WTC11 (cell line): ENCODE results near the gene CAMK2B. TPM values are rescaled to one million over a fixed set of nuclear protein-coding genes. Genes with fewer than 3 reads are reported as not detected.

Experiments used
- ATAC-seq: fragments of 200-7000 bp; cut with Tn5 transposase; 2 replicates; pipeline ENCODE4 v1.10.0; 2021; ENCODE audit warnings: mild to moderate bottlenecking, moderate library complexity
- CTCF ChIA-PET: fragments of 300-600 bp; sonication (Branson Sonifier 250); formaldehyde crosslinking; loops from one replicate; lab custom pipeline; 2021; ENCODE audit warnings: antibody characterized with exemption; lab: Charles Lee
- POLR2A ChIA-PET: fragments of 350-600 bp; sonication (Branson Sonifier 250); formaldehyde crosslinking; loops from one replicate; lab custom pipeline; 2021; ENCODE audit warnings: antibody characterized with exemption; lab: Charles Lee
- DNase-seq: peaks from one replicate; pipeline ENCODE4 v3.0.0; 2021; ENCODE audit warnings: low spot score
- H3K27ac Mint-ChIP-seq: 2 replicates; pipeline ENCODE4 v1.8.0; 2021; ENCODE audit warnings: mixed read lengths
- H3K27me3 Mint-ChIP-seq: 2 replicates; pipeline ENCODE4 v1.8.0; 2021; ENCODE audit warnings: low read depth, mild to moderate bottlenecking, moderate library complexity, mixed read lengths
- H3K36me3 Mint-ChIP-seq: 2 replicates; pipeline ENCODE4 v1.8.0; 2021; ENCODE audit warnings: mixed read lengths
- H3K4me1 Mint-ChIP-seq: 2 replicates; pipeline ENCODE4 v1.8.0; 2022; ENCODE audit warnings: mixed read lengths
- H3K4me3 Mint-ChIP-seq: 2 replicates; pipeline ENCODE4 v1.8.0; 2021; ENCODE audit warnings: mild to moderate bottlenecking, moderate library complexity, mixed read lengths
- H3K9me3 Mint-ChIP-seq: 2 replicates; pipeline ENCODE4 v1.8.0; 2021; ENCODE audit warnings: mixed read lengths
- CBFB ChIP-seq: sonication (generic); formaldehyde crosslinking; IDR thresholded peaks from 2 replicates; pipeline ENCODE4 v1.8.1; 2022; ENCODE audit warnings: mild to moderate bottlenecking, low read depth, missing genetic modification reagents
- GABPB1 ChIP-seq: sonication (generic); formaldehyde crosslinking; IDR thresholded peaks from 2 replicates; pipeline ENCODE4 v1.8.1; 2023; ENCODE audit warnings: mild to moderate bottlenecking, missing genetic modification reagents
- ZNF219 ChIP-seq: sonication (generic); formaldehyde crosslinking; IDR thresholded peaks from 2 replicates; pipeline ENCODE4 v1.8.0; 2023; ENCODE audit warnings: missing genetic modification reagents, mild to moderate bottlenecking, borderline replicate concordance
- ZNF416 ChIP-seq: fragments of 250-450 bp; sonication (Bioruptor Pico); IDR thresholded peaks from 2 replicates; pipeline ENCODE4 v1.9.0; 2021; ENCODE audit warnings: mild to moderate bottlenecking, inconsistent platforms
- total RNA-seq: library from RNA; stranded (reverse); gene quantifications from 3 replicates; pipeline ENCODE4 v1.2.3, GENCODE V29; 2021
- TF ChIP-seq, protein P1 (sequence below): sonication (generic); formaldehyde crosslinking; IDR thresholded peaks from 2 replicates; pipeline ENCODE4 v1.8.1; 2022; ENCODE audit warnings: low read depth, missing genetic modification reagents, borderline replicate concordance
- TF ChIP-seq, protein P2 (sequence below): fragments of 250-450 bp; sonication (Bioruptor Pico); IDR thresholded peaks from 2 replicates; pipeline ENCODE4 v1.9.0; 2021; ENCODE audit warnings: mild to moderate bottlenecking
- TF ChIP-seq, protein P3 (sequence below): sonication (generic); formaldehyde crosslinking; IDR thresholded peaks from 2 replicates; pipeline ENCODE4 v1.8.1; 2022; ENCODE audit warnings: mild to moderate bottlenecking, moderate library complexity, missing genetic modification reagents
- TF ChIP-seq, protein P4 (sequence below): fragments of 250-450 bp; sonication (Bioruptor Pico); IDR thresholded peaks from 2 replicates; pipeline ENCODE4 v1.9.0; 2021; ENCODE audit warnings: mild to moderate bottlenecking
- TF ChIP-seq, protein P5 (sequence below): sonication (generic); formaldehyde crosslinking; IDR thresholded peaks from 2 replicates; pipeline ENCODE4 v1.8.0; 2023; ENCODE audit warnings: mild to moderate bottlenecking, missing genetic modification reagents
- TF ChIP-seq, protein P6 (sequence below): sonication (generic); formaldehyde crosslinking; conservative IDR thresholded peaks from 2 replicates; pipeline ENCODE4 v1.8.1; 2023; ENCODE audit warnings: mild to moderate bottlenecking, low read depth, missing genetic modification reagents, moderate library complexity

Gene CAMK2B
- total RNA-seq, 1 experiment from 2014 or later = 0.44 TPM

DNA sequence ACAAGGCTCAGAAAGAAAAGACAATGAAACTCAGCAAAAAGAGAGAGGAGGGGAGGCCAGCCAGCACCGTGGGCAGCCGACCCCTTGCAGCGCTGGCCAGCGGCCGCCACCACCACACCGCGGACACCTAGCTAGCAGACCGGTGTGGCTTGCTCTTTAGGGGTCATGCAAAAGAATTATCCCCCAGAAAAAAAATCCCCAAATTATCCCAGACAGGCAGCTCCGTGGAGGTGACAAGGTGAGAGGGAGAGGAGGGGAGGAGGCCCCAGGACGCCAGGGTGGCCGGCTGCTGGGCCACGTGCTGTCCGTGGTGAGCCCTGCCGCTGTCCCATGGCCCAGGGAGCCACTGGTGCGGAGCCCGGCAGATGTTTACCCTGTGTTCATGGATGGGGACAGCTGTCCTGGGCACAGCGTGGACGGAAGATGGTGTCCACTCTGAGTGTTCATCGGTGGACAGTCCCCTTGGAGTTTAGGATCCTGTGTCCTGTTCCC is 108.1 kb downstream of the CAMK2B start:
- Mint-ChIP-seq H3K4me3 (no peak overlapping the region), H3K4me1 (peaks cover 30% of the 10 kb centered on the region), H3K27me3 (no peaks in the 10 kb centered on the region), H3K9me3 (no peaks in the 10 kb centered on the region), H3K36me3 (peaks cover 4% of the 10 kb centered on the region; the same call in 1 of the 2 replicates), H3K27ac (no peak overlapping the region)
- ATAC-seq = no peak
- TF ChIP-seq, protein P1, sequence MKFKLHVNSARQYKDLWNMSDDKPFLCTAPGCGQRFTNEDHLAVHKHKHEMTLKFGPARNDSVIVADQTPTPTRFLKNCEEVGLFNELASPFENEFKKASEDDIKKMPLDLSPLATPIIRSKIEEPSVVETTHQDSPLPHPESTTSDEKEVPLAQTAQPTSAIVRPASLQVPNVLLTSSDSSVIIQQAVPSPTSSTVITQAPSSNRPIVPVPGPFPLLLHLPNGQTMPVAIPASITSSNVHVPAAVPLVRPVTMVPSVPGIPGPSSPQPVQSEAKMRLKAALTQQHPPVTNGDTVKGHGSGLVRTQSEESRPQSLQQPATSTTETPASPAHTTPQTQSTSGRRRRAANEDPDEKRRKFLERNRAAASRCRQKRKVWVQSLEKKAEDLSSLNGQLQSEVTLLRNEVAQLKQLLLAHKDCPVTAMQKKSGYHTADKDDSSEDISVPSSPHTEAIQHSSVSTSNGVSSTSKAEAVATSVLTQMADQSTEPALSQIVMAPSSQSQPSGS (CRISPR knock-in tag) = no peak
- no peak for TF ChIP-seq CBFB (CRISPR knock-in tag)
- TF ChIP-seq, protein P2, sequence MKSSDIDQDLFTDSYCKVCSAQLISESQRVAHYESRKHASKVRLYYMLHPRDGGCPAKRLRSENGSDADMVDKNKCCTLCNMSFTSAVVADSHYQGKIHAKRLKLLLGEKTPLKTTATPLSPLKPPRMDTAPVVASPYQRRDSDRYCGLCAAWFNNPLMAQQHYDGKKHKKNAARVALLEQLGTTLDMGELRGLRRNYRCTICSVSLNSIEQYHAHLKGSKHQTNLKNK (CRISPR knock-in tag) = no peak
- TF ChIP-seq, protein P3, sequence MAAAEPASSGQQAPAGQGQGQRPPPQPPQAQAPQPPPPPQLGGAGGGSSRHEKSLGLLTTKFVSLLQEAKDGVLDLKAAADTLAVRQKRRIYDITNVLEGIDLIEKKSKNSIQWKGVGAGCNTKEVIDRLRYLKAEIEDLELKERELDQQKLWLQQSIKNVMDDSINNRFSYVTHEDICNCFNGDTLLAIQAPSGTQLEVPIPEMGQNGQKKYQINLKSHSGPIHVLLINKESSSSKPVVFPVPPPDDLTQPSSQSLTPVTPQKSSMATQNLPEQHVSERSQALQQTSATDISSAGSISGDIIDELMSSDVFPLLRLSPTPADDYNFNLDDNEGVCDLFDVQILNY = no peak
- peak; percentile 5 for DNase-seq
- ChIA-PET POLR2A (no interaction called here), CTCF (interaction anchor here (1.3 to 3.5 kb wide), 9 partner anchors 10 to 132 kb away, joined by 3 to 27 read pairs (median 8); no protein-coding TSS in a partner anchor)

DNA sequence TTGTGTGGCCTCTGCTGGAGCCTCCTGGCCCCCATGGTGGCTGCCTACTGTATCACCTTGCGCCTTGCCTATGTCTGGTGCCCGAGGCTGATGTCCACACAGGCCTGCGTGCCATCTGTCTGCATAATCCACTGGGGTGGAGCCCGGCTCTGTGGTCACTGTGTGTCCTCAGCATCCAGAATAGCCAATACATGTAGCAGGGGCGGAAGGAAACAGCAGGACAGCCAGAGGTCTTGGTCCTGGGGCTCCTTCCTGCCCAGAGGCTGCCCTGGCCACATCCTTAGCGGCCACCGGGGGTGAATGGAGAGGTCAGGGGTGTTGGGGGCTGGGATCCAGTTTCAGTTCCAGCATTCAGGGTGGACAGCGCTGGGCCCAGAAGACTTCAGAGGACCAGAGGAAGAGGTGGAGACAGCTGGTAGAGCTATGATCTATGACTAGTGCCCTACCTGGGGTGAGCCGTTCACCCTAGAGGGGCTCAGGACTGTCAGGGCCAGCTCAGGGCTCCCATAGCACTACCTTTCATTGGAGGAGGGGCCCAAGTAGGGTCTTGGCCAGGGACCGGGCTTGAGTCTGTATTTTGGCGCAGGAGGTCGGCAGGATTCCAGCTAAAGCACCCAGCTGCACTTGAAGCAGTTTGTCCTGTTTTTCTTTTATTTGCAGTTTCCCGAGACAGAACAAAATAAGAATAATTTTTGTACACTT is 108.7 kb downstream of the CAMK2B start:
- H3K27ac Mint-ChIP-seq = no peak overlapping the region
- ATAC-seq (no peak), DNase-seq (peak; percentile 6)
- ChIA-PET CTCF (interaction anchor here (1.1 to 3.5 kb wide), 5 partner anchors 16 to 85 kb away, joined by 3 to 27 read pairs (median 11); partner anchors contain the start of gene YKT6), POLR2A (no interaction called here)
- no peaks in the 10 kb centered on the region for H3K27me3 Mint-ChIP-seq
- peaks cover 27% of the 10 kb centered on the region for H3K4me1 Mint-ChIP-seq
- H3K9me3 Mint-ChIP-seq = no peaks in the 10 kb centered on the region
- H3K36me3 Mint-ChIP-seq = peaks cover 6% of the 10 kb centered on the region; the same call in 1 of the 2 replicates
- TF ChIP-seq, protein P4, sequence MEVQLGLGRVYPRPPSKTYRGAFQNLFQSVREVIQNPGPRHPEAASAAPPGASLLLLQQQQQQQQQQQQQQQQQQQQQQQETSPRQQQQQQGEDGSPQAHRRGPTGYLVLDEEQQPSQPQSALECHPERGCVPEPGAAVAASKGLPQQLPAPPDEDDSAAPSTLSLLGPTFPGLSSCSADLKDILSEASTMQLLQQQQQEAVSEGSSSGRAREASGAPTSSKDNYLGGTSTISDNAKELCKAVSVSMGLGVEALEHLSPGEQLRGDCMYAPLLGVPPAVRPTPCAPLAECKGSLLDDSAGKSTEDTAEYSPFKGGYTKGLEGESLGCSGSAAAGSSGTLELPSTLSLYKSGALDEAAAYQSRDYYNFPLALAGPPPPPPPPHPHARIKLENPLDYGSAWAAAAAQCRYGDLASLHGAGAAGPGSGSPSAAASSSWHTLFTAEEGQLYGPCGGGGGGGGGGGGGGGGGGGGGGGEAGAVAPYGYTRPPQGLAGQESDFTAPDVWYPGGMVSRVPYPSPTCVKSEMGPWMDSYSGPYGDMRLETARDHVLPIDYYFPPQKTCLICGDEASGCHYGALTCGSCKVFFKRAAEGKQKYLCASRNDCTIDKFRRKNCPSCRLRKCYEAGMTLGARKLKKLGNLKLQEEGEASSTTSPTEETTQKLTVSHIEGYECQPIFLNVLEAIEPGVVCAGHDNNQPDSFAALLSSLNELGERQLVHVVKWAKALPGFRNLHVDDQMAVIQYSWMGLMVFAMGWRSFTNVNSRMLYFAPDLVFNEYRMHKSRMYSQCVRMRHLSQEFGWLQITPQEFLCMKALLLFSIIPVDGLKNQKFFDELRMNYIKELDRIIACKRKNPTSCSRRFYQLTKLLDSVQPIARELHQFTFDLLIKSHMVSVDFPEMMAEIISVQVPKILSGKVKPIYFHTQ (CRISPR knock-in tag) = no peak
- no peak for TF ChIP-seq ZNF416 (CRISPR knock-in tag)
- H3K4me3 Mint-ChIP-seq = no peak overlapping the region

DNA sequence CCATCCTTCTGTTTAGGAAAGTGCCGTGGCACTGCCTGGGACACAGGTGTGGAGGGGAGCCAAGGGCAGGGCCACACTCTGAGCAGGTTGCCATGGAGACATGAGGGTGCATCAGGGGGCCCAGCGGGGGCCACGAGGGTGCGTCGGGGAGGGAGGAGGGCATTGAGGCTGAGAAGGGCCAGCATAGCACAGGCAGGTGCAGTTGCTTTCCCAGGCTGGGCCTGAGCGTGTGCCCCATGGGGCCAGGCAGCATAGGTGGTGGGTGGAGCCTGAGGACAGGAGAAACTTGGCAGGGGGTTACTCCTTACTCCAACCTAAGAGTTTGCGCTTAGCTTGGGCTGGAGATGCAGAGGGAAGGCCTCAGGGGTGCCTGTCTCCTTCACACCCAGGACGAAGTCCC is 109.4 kb downstream of the CAMK2B start:
- H3K36me3 Mint-ChIP-seq = peaks cover 13% of the 10 kb centered on the region
- H3K9me3 Mint-ChIP-seq = no peaks in the 10 kb centered on the region
- no peaks in the 10 kb centered on the region for H3K27me3 Mint-ChIP-seq
- ATAC-seq = no peak
- H3K4me3 Mint-ChIP-seq = no peak overlapping the region
- peaks cover 27% of the 10 kb centered on the region for H3K4me1 Mint-ChIP-seq
- peak overlapping the region; percentile 31; the same call in 1 of the 2 replicates for H3K27ac Mint-ChIP-seq
- peak; percentile 7 for DNase-seq
- ChIA-PET CTCF (interaction anchor here (1.1 kb wide), 1 partner anchor 15 kb away, joined by 3 read pairs; the partner anchor contains the start of gene YKT6), POLR2A (no interaction called here)
- TF ChIP-seq, protein P3 = no peak
- TF ChIP-seq, protein P5, sequence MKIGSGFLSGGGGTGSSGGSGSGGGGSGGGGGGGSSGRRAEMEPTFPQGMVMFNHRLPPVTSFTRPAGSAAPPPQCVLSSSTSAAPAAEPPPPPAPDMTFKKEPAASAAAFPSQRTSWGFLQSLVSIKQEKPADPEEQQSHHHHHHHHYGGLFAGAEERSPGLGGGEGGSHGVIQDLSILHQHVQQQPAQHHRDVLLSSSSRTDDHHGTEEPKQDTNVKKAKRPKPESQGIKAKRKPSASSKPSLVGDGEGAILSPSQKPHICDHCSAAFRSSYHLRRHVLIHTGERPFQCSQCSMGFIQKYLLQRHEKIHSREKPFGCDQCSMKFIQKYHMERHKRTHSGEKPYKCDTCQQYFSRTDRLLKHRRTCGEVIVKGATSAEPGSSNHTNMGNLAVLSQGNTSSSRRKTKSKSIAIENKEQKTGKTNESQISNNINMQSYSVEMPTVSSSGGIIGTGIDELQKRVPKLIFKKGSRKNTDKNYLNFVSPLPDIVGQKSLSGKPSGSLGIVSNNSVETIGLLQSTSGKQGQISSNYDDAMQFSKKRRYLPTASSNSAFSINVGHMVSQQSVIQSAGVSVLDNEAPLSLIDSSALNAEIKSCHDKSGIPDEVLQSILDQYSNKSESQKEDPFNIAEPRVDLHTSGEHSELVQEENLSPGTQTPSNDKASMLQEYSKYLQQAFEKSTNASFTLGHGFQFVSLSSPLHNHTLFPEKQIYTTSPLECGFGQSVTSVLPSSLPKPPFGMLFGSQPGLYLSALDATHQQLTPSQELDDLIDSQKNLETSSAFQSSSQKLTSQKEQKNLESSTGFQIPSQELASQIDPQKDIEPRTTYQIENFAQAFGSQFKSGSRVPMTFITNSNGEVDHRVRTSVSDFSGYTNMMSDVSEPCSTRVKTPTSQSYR (CRISPR knock-in tag) = no peak
- TF ChIP-seq ZNF219 (CRISPR knock-in tag) = no peak
- TF ChIP-seq GABPB1 (CRISPR knock-in tag) = no peak
- TF ChIP-seq, protein P6, sequence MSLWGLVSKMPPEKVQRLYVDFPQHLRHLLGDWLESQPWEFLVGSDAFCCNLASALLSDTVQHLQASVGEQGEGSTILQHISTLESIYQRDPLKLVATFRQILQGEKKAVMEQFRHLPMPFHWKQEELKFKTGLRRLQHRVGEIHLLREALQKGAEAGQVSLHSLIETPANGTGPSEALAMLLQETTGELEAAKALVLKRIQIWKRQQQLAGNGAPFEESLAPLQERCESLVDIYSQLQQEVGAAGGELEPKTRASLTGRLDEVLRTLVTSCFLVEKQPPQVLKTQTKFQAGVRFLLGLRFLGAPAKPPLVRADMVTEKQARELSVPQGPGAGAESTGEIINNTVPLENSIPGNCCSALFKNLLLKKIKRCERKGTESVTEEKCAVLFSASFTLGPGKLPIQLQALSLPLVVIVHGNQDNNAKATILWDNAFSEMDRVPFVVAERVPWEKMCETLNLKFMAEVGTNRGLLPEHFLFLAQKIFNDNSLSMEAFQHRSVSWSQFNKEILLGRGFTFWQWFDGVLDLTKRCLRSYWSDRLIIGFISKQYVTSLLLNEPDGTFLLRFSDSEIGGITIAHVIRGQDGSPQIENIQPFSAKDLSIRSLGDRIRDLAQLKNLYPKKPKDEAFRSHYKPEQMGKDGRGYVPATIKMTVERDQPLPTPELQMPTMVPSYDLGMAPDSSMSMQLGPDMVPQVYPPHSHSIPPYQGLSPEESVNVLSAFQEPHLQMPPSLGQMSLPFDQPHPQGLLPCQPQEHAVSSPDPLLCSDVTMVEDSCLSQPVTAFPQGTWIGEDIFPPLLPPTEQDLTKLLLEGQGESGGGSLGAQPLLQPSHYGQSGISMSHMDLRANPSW = no peak
